OCI-LY7 (cell line): ENCODE data around the gene HOXB5.

Experiments
- EZH2phosphoT487 ChIP-seq: fragments of 200-600 bp; sonication (generic); IDR thresholded peaks from 2 replicates; pipeline ENCODE4 v1.6.1; 2018; ENCODE audit warnings: low read depth, borderline replicate concordance, mild to moderate bottlenecking, mixed run types, antibody characterized with exemption, low read length, moderate library complexity, mixed read lengths
- TF ChIP-seq, protein P1 (sequence below): fragments of 200-600 bp; sonication (generic); conservative IDR thresholded peaks from 2 replicates; pipeline ENCODE4 v1.5.1; 2014; ENCODE audit warnings: mild to moderate bottlenecking, antibody characterized with exemption, low read length, moderate library complexity, mixed read lengths

GRCh38 chr17:48563867-48564187, 29.8 kb downstream of the HOXB5 start:
- no peak for TF ChIP-seq EZH2phosphoT487
- TF ChIP-seq, protein P1, sequence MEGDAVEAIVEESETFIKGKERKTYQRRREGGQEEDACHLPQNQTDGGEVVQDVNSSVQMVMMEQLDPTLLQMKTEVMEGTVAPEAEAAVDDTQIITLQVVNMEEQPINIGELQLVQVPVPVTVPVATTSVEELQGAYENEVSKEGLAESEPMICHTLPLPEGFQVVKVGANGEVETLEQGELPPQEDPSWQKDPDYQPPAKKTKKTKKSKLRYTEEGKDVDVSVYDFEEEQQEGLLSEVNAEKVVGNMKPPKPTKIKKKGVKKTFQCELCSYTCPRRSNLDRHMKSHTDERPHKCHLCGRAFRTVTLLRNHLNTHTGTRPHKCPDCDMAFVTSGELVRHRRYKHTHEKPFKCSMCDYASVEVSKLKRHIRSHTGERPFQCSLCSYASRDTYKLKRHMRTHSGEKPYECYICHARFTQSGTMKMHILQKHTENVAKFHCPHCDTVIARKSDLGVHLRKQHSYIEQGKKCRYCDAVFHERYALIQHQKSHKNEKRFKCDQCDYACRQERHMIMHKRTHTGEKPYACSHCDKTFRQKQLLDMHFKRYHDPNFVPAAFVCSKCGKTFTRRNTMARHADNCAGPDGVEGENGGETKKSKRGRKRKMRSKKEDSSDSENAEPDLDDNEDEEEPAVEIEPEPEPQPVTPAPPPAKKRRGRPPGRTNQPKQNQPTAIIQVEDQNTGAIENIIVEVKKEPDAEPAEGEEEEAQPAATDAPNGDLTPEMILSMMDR: no peak
